ENCODE results near the gene LNX2. TPM values are rescaled to one million over a fixed set of nuclear protein-coding genes. Genes with fewer than 3 reads are reported as not detected.

The LNX2 gene
- total and polyA plus RNA-seq, 12 donors: 2.9 to 26.5 (median 16.6) TPM

- Histone ChIP-seq H3K4me1 (replicated peaks in 1 of 2) (peaks cover 36 to 82% of the 10 kb centered on the region in 2 donors), H3K27ac (peak overlapping the region; percentile 11 to 84 (median 63))
- intact Hi-C loops (cut with DNase I): no loop called here
Observed at GRCh38 chr13:27638521-27638920, 18.2 kb upstream of the LNX2 start.

GRCh38 chr13:27638001-27638400 is 17.7 kb upstream of the LNX2 start:
- WGBS, 4 donors: 67 to 85% (median 74%) methylated on average over 1 of the region's 1 CpG

More at GRCh38 chr13:27638521-27638920, 18.2 kb upstream of the LNX2 start:
- 11 to 17% (median 16%) methylated on average over 2 of the region's 2 CpGs for WGBS, 4 donors
- no peak overlapping the region for H3K4me3 ChIP-seq
- peak in 1 of 2 donors; percentile 18 for TF ChIP-seq POLR2A (IDR thresholded peaks at IDR 0.05)
- TF ChIP-seq, protein P1, sequence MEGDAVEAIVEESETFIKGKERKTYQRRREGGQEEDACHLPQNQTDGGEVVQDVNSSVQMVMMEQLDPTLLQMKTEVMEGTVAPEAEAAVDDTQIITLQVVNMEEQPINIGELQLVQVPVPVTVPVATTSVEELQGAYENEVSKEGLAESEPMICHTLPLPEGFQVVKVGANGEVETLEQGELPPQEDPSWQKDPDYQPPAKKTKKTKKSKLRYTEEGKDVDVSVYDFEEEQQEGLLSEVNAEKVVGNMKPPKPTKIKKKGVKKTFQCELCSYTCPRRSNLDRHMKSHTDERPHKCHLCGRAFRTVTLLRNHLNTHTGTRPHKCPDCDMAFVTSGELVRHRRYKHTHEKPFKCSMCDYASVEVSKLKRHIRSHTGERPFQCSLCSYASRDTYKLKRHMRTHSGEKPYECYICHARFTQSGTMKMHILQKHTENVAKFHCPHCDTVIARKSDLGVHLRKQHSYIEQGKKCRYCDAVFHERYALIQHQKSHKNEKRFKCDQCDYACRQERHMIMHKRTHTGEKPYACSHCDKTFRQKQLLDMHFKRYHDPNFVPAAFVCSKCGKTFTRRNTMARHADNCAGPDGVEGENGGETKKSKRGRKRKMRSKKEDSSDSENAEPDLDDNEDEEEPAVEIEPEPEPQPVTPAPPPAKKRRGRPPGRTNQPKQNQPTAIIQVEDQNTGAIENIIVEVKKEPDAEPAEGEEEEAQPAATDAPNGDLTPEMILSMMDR (IDR thresholded peaks at IDR 0.05): no peak
- no peaks in the 10 kb centered on the region for H3K36me3 ChIP-seq (replicated peaks in 1 of 2)
- H3K9me3 ChIP-seq (replicated peaks in 1 of 3): no peaks in the 10 kb centered on the region
- H3K27me3 ChIP-seq: no peaks in the 10 kb centered on the region
- peak; percentile 49 to 80 (median 74) for DNase-seq

GRCh38 chr13:27637289-27637626 is 16.9 kb upstream of the LNX2 start:
- H3K4me1 ChIP-seq (replicated peaks in 1 of 2): peaks cover 30 to 69% of the 10 kb centered on the region in 2 donors
- no peaks in the 10 kb centered on the region for H3K27me3 ChIP-seq
- TF ChIP-seq, protein P1 (IDR thresholded peaks at IDR 0.05): no peak
- TF ChIP-seq POLR2A (IDR thresholded peaks at IDR 0.05): no peak
- peak overlapping the region in 1 of 5 donors; percentile 84 for H3K27ac ChIP-seq
- intact Hi-C loops (cut with DNase I): no loop called here
- no peaks in the 10 kb centered on the region for H3K36me3 ChIP-seq (replicated peaks in 1 of 2)
- H3K9me3 ChIP-seq (replicated peaks in 1 of 3): no peaks in the 10 kb centered on the region
- DNase-seq: no peak
- WGBS, 4 donors: 96 to 100% (median 98%) methylated on average over 1 of the region's 1 CpG
- no peak overlapping the region for H3K4me3 ChIP-seq

More at GRCh38 chr13:27638001-27638400, 17.7 kb upstream of the LNX2 start:
- Histone ChIP-seq H3K9me3 (replicated peaks in 1 of 3) (no peaks in the 10 kb centered on the region), H3K4me3 (no peak overlapping the region), H3K36me3 (replicated peaks in 1 of 2) (no peaks in the 10 kb centered on the region), H3K27me3 (no peaks in the 10 kb centered on the region), H3K27ac (peak overlapping the region; percentile 3 to 84 (median 60)), H3K4me1 (replicated peaks in 1 of 2) (peaks cover 36 to 76% of the 10 kb centered on the region in 2 donors)
- intact Hi-C loops (cut with DNase I): no loop called here
- no peak for DNase-seq
- TF ChIP-seq POLR2A (IDR thresholded peaks at IDR 0.05): no peak
- TF ChIP-seq, protein P1 (IDR thresholded peaks at IDR 0.05): no peak

DNA sequence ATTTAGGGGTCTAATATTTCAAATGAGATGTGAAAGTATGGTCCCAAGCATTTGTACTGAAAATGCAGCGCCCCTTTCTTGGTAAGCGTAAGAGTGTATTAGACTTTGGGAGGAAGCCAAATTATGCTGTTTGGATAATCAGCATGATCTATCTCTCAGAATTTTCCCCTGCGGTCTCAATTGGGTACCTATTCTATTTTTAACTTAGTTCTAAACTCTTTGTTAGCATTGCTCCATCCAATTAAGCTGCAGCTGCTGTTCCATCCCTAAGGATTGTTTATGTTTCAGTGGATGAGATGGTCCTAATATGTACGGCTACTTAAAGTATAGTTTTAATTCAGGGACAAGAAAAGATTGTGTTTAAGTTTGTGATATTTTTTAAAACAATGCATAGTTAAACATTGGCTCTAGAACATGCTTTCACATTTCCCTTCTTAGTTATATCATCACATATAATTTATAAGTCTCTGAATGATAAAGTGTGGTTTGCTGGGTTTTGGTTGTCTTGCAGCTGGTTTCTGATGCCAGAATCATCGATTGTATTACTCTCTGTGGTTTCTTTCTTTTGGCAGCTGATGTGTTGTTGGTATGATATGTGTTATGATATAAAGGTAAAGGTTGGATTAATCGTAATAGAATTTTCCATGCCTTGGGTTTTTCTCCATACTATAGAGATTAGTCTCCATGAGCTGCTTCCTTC is 16.4 kb upstream of the LNX2 start:
- TF ChIP-seq POLR2A (IDR thresholded peaks at IDR 0.05): no peak
- TF ChIP-seq, protein P1 (IDR thresholded peaks at IDR 0.05): no peak
- H3K4me1 ChIP-seq (replicated peaks in 1 of 2): peaks cover 26 to 64% of the 10 kb centered on the region in 2 donors
- intact Hi-C loops (cut with DNase I): no loop called here

More for the DNA sequence above, 16.4 kb upstream of the LNX2 start:
- Histone ChIP-seq H3K27ac (no peak overlapping the region), H3K27me3 (no peaks in the 10 kb centered on the region), H3K36me3 (replicated peaks in 1 of 2) (no peaks in the 10 kb centered on the region), H3K9me3 (replicated peaks in 1 of 3) (no peaks in the 10 kb centered on the region), H3K4me3 (no peak overlapping the region)
- WGBS, 4 donors: 58 to 69% (median 62%) methylated on average over 6 of the region's 6 CpGs
- no peak for DNase-seq

Data from adrenal gland (tissue), 12 donors.